Bone marrow (tissue), 2 donors: Measurements from ENCODE around the gene GRK4.
"Not testable (repeated sequence)": the region's sequence is repeated elsewhere in the genome, so short reads cannot be mapped to it uniquely, and the experiment has no call there.

ENCODE experiments used
- DNase-seq, 2 donors: peaks; one replicate each; lab custom pipeline; 2025; lab: John Stamatoyannopoulos, UW

Gene GRK4

GRCh38 chr4:2942037-2942531 lies 21.3 kb upstream of the GRK4 start:
- no peak for DNase-seq

- DNase-seq, result no peak
These were observed 20.6 kb upstream of the GRK4 start for GRCh38 chr4:2942532-2943363.

GRCh38 chr4:2943364-2944090 lies 19.8 kb upstream of the GRK4 start:
- DNase-seq, result no peak

- DNase-seq, result no peak
These were observed 19.3 kb upstream of the GRK4 start for GRCh38 chr4:2944091-2944482.

- DNase-seq, result no peak
These were observed 18.5 kb upstream of the GRK4 start for GRCh38 chr4:2944586-2945526.

GRCh38 chr4:2945619-2946604 lies 17.5 kb upstream of the GRK4 start:
- DNase-seq, result not testable (repeated sequence)

GRCh38 chr4:2946812-2947600 lies 16.4 kb upstream of the GRK4 start:
- no peak for DNase-seq

GRCh38 chr4:2947926-2948325 lies 15.4 kb upstream of the GRK4 start:
- DNase-seq, result no peak

- no peak for DNase-seq
These were observed 14.2 kb upstream of the GRK4 start for GRCh38 chr4:2948895-2949781.

GRCh38 chr4:2949782-2950125 lies 13.6 kb upstream of the GRK4 start:
- no peak for DNase-seq

GRCh38 chr4:2950221-2950989 lies 13.0 kb upstream of the GRK4 start:
- DNase-seq, result no peak

GRCh38 chr4:2953496-2953895 lies 9.9 kb upstream of the GRK4 start:
- no peak for DNase-seq

- DNase-seq, result peak in 1 of 2 donors; percentile 22
These were observed 8.8 kb upstream of the GRK4 start for GRCh38 chr4:2954358-2955185.

GRCh38 chr4:2955186-2956044 lies 8.0 kb upstream of the GRK4 start:
- not testable (repeated sequence) for DNase-seq

GRCh38 chr4:2958446-2958845 lies 4.9 kb upstream of the GRK4 start:
- no peak for DNase-seq

GRCh38 chr4:2960450-2960849 lies 2.9 kb upstream of the GRK4 start:
- DNase-seq, result not testable (repeated sequence)
